ENCODE data around the gene FST.

Gene FST

GRCh38 chr5:53480416-53481158, at the start of gene FST:
TSS of gene FST (plus strand) at chr5:53480629. CDS start at chr5:53480792, 163 bp downstream.
- peak within 1 kb of the TSS; percentile 79 for H3K27ac ChIP-seq (ENCODE audit: poor library complexity, severe bottlenecking)
- H3K27me3 ChIP-seq (ENCODE audit: insufficient read depth, poor library complexity, severe bottlenecking): no peaks in the 10 kb centered on the region
- no peak for TF ChIP-seq CTCF (IDR thresholded peaks at IDR 0.05; ENCODE audit: poor library complexity, severe bottlenecking)
- DNase-seq (ENCODE audit: low spot score) (no peak), ATAC-seq (ENCODE audit: low read depth) (peak; percentile 11; the same call in 2 of the 3 replicates)
- H3K9me3 ChIP-seq (ENCODE audit: severe bottlenecking): no peaks in the 10 kb centered on the region
- no peaks in the 10 kb centered on the region for H3K4me1 ChIP-seq (ENCODE audit: insufficient read depth, poor library complexity, severe bottlenecking)
- peak within 1 kb of the TSS; percentile 93 for H3K4me3 ChIP-seq (ENCODE audit: severe bottlenecking)
- peaks cover 25% of the 10 kb centered on the region for H3K36me3 ChIP-seq (ENCODE audit: low read depth)

GRCh38 chr5:53431665-53432064, 48.8 kb upstream of the FST start:
- no peak for TF ChIP-seq CTCF (IDR thresholded peaks at IDR 0.05; ENCODE audit: poor library complexity, severe bottlenecking)

GRCh38 chr5:53433026-53433425, 47.4 kb upstream of the FST start:
- H3K27me3 ChIP-seq (ENCODE audit: insufficient read depth, poor library complexity, severe bottlenecking): no peaks in the 10 kb centered on the region
- TF ChIP-seq CTCF (IDR thresholded peaks at IDR 0.05; ENCODE audit: poor library complexity, severe bottlenecking): no peak
- peak overlapping the region; percentile 56 for H3K27ac ChIP-seq (ENCODE audit: poor library complexity, severe bottlenecking)
- H3K4me3 ChIP-seq (ENCODE audit: severe bottlenecking): no peak overlapping the region
- H3K4me1 ChIP-seq (ENCODE audit: insufficient read depth, poor library complexity, severe bottlenecking): peaks cover 21% of the 10 kb centered on the region
- no peaks in the 10 kb centered on the region for H3K9me3 ChIP-seq (ENCODE audit: severe bottlenecking)
- no peak for DNase-seq (ENCODE audit: low spot score)
- no peaks in the 10 kb centered on the region for H3K36me3 ChIP-seq (ENCODE audit: low read depth)
- peak; percentile 72 for ATAC-seq (ENCODE audit: low read depth)

More at GRCh38 chr5:53431665-53432064, 48.8 kb upstream of the FST start:
- ATAC-seq (ENCODE audit: low read depth) (no peak), DNase-seq (ENCODE audit: low spot score) (no peak)
- Histone ChIP-seq H3K4me1 (ENCODE audit: insufficient read depth, poor library complexity, severe bottlenecking) (peaks cover 21% of the 10 kb centered on the region), H3K36me3 (ENCODE audit: low read depth) (no peaks in the 10 kb centered on the region), H3K27me3 (ENCODE audit: insufficient read depth, poor library complexity, severe bottlenecking) (no peaks in the 10 kb centered on the region), H3K9me3 (ENCODE audit: severe bottlenecking) (no peaks in the 10 kb centered on the region), H3K27ac (ENCODE audit: poor library complexity, severe bottlenecking) (peak overlapping the region; percentile 56), H3K4me3 (ENCODE audit: severe bottlenecking) (no peak overlapping the region)

- no peaks in the 10 kb centered on the region for H3K9me3 ChIP-seq (ENCODE audit: severe bottlenecking)
- ATAC-seq (ENCODE audit: low read depth) (no peak), DNase-seq (ENCODE audit: low spot score) (no peak)
- H3K4me1 ChIP-seq (ENCODE audit: insufficient read depth, poor library complexity, severe bottlenecking): peaks cover 33% of the 10 kb centered on the region
- no peaks in the 10 kb centered on the region for H3K27me3 ChIP-seq (ENCODE audit: insufficient read depth, poor library complexity, severe bottlenecking)
- H3K36me3 ChIP-seq (ENCODE audit: low read depth): no peaks in the 10 kb centered on the region
- H3K4me3 ChIP-seq (ENCODE audit: severe bottlenecking): no peak overlapping the region
- no peak for TF ChIP-seq CTCF (IDR thresholded peaks at IDR 0.05; ENCODE audit: poor library complexity, severe bottlenecking)
- no peak overlapping the region for H3K27ac ChIP-seq (ENCODE audit: poor library complexity, severe bottlenecking)
These were observed 45.9 kb upstream of the FST start for GRCh38 chr5:53434541-53434940.

Measured in RWPE2 (cell line).